Activated T-cell treated with anti-CD3 and anti-CD28 coated beads, Interleukin-2, amount 50 U/mL, for 24 hours (primary cell): ENCODE data around the gene ITGB1.
"Not testable (repeated sequence)": the region's sequence is repeated elsewhere in the genome, so short reads cannot be mapped to it uniquely, and the experiment has no call there.

Experiments used
- DNase-seq: peaks from one replicate; pipeline ENCODE4 v3.0.0-alpha.2; 2020
- H3K27ac Mint-ChIP-seq: 2 replicates; pipeline ENCODE4 v1.8.0; 2020; ENCODE audit warnings: mild to moderate bottlenecking, mixed read lengths
- H3K27me3 Mint-ChIP-seq: 2 replicates; pipeline ENCODE4 v1.8.0; 2020; ENCODE audit warnings: mixed read lengths
- H3K36me3 Mint-ChIP-seq: 2 replicates; pipeline ENCODE4 v1.8.0; 2020; ENCODE audit warnings: low read depth, mixed read lengths
- H3K4me1 Mint-ChIP-seq: 2 replicates; pipeline ENCODE4 v1.8.0; 2020; ENCODE audit warnings: low read depth, mixed read lengths
- H3K4me3 Mint-ChIP-seq: 2 replicates; pipeline ENCODE4 v1.8.0; 2020; ENCODE audit warnings: mild to moderate bottlenecking, moderate library complexity, mixed read lengths
- H3K9me3 Mint-ChIP-seq: 2 replicates; pipeline ENCODE4 v1.8.0; 2020; ENCODE audit warnings: mixed read lengths

ITGB1 gene

DNA sequence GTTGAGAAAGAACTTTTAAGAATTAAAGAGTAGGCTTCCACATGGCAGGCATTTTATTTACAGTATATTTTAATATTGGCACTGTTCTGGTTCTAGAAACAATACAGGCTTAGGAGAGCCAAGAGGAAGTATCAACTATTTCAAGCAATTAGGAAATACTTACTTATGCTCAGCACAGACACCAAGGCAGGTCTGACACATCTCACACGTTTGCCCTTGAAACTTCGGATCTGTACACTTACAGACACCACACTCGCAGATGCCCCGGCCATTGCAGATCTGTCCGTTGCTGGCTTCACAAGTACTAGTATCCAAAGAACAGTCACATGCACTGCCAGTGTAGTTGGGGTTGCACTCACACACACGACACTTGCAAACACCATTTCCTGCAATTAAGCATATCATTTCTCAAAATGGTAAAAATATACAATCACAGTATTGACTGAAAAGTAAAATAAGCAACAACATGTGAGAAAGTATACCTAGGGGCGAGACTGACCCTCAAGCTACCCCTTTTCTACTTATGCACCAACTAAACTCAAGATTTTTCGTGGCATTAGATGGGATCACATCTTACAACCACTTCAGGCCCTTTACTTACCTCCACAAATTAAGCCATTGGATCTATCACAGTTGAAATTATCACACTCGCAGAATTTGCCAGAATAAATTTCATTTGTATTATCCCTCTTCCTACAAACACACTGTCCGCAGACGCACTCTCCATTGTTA, 46.6 kb downstream of the ITGB1 start:
- H3K4me3 Mint-ChIP-seq: no peak overlapping the region
- no peaks in the 10 kb centered on the region for H3K27me3 Mint-ChIP-seq
- peaks cover 87% of the 10 kb centered on the region for H3K36me3 Mint-ChIP-seq
- H3K27ac Mint-ChIP-seq: no peak overlapping the region
- DNase-seq: no peak
- H3K4me1 Mint-ChIP-seq: peaks cover 3% of the 10 kb centered on the region
- H3K9me3 Mint-ChIP-seq: no peaks in the 10 kb centered on the region

DNA sequence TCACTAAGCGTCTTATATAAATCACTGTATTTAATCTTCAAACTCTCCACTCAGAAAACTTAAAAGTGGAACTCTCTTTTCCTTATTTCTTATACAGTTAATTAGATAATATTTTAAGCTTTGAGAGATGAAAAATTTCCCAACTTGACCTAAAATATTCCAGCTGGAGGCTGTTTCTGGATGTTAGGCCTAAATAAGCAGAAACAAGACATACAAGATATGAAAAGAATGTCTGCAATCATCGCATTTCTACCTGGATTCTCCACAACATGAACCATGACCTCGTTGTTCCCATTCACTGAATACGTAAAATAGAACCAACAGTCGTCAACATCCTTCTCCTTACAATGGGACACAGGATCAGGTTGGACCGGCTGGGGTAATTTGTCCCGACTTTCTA, 48.1 kb downstream of the ITGB1 start:
- not testable (repeated sequence) for H3K4me3 Mint-ChIP-seq, H3K9me3 Mint-ChIP-seq, DNase-seq, H3K27ac Mint-ChIP-seq, H3K4me1 Mint-ChIP-seq, H3K27me3 Mint-ChIP-seq
- H3K36me3 Mint-ChIP-seq: peaks cover 85% of the 10 kb centered on the region

DNA sequence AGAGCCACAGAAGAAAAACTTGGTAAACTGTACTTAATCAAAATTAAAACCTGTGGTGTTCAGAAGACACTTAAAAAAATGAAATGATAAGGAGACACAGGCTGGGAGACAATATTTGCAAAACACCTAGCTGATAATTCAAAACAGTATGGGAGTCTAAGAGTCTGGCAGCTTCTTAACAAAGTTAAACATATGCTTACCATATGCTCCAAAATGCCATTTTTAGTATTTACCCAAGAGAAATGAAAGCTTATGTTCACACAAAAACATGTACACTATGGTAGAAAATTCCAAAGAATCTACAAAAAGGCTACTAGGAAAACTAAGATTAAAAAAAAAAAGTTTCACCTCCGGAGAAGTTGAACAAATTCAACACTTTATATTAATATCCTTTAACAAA, 48.6 kb downstream of the ITGB1 start:
- no peak for DNase-seq

DNA sequence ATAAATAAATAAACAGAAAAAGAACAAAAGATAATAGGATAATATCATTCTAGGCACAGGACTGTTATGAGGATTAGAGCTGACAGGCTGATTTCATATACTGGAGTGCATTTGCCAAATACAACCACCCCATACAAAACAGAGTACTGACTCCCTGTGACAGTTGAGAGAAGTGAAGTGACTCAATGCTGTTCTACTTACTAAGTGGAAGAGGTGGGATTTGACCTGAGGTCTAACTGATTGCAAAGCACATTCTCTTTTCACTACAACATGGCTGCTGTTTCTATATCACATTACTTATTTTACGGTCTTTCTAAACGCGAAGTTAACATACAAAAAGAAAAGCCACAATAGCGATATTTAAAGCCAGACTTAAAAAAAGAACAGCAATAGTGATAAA, 51.4 kb downstream of the ITGB1 start:
- no peaks in the 10 kb centered on the region for H3K9me3 Mint-ChIP-seq
- no peaks in the 10 kb centered on the region for H3K27me3 Mint-ChIP-seq
- no peak for DNase-seq
- H3K4me3 Mint-ChIP-seq: no peak overlapping the region
- peaks cover 1% of the 10 kb centered on the region for H3K4me1 Mint-ChIP-seq
- no peak overlapping the region for H3K27ac Mint-ChIP-seq
- peaks cover 72% of the 10 kb centered on the region for H3K36me3 Mint-ChIP-seq

More for the DNA sequence above, 48.6 kb downstream of the ITGB1 start:
- Mint-ChIP-seq H3K27ac (no peak overlapping the region), H3K9me3 (no peaks in the 10 kb centered on the region), H3K4me3 (no peak overlapping the region), H3K27me3 (no peaks in the 10 kb centered on the region), H3K36me3 (peaks cover 80% of the 10 kb centered on the region), H3K4me1 (peaks cover 1% of the 10 kb centered on the region)

DNA sequence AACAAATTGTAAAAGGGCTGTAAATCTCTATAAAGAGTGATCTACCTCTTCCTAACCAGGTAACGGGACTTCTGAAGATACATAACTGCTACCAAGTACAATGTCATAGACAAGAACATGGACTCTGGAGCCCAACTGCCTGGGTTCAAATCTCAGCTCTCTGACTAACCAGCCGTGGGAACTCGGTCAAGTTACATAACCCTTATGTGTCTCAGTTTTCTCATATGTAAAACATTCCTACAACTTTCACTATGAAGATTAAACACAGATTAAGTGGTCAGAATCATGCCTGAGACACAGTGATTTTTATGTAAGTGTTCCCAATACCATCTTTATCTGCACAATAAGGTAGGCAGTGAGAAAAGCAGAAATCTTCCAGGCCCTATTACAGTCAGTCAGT, 52.6 kb downstream of the ITGB1 start:
- Mint-ChIP-seq H3K4me1 (peaks cover 1% of the 10 kb centered on the region), H3K27me3 (no peaks in the 10 kb centered on the region), H3K4me3 (no peak overlapping the region), H3K27ac (no peak overlapping the region), H3K36me3 (peaks cover 66% of the 10 kb centered on the region), H3K9me3 (no peaks in the 10 kb centered on the region)
- no peak for DNase-seq

DNA sequence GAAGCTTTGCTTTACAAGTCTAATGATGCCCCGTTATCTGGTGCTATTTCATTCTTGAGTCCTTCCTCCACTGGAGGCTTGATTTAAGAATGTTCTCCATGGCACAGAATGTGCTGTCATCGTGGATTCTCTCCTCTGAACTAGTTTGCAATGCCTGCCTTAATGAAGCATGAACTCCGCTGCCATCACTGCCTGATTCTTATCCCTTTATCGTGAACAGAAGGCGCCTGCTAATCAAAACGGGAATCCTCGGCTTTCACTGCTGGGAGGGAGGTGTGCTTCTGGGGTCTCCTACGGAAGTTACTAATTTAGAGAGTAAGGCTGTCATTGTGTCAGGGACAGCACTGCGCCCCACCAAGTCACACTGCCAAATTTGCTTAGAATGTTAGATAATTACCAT, 56.2 kb downstream of the ITGB1 start:
- Mint-ChIP-seq H3K36me3 (peaks cover 59% of the 10 kb centered on the region), H3K4me1 (peaks cover under 1% of the 10 kb centered on the region), H3K27me3 (no peaks in the 10 kb centered on the region), H3K9me3 (no peaks in the 10 kb centered on the region), H3K27ac (no peak overlapping the region), H3K4me3 (no peak overlapping the region)
- DNase-seq: no peak

DNA sequence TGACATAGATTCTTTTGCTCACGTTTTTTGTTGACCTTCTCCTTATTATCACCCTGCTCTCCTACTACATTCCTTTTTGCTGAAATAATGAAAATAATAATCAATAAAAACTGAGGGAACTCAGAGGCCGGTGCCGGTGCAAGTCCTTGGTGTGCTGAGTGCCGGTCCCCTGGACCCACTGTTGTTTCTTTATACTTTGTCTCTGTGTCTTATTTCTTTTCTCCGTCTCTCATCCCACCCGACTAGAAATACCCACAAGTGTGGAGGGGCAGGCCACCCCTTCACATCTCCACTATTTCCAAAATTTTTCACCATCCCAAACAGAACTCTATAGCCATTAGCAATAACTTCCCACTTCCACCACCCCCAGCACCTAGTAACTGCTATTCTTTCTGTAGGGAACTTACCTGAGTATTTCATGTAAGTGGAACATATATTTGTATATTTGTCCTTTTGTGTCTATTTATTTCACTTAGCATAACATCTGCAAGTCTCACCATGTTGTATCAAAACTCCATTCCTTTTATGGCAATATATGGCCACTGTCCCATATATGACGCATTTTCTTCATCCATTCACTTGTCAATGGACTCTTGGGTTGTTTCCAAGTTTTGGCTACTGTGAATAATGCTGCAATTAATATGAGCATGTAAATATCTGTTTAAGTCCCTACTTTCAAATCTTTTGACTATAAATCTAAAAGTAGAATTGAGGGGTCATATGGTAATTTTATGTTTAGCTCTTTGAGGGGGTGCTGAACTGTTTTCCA, 62.6 kb downstream of the ITGB1 start:
- not testable (repeated sequence) for H3K9me3 Mint-ChIP-seq, H3K27ac Mint-ChIP-seq, H3K27me3 Mint-ChIP-seq, H3K4me3 Mint-ChIP-seq, DNase-seq, H3K4me1 Mint-ChIP-seq
- peaks cover 39% of the 10 kb centered on the region for H3K36me3 Mint-ChIP-seq

DNA sequence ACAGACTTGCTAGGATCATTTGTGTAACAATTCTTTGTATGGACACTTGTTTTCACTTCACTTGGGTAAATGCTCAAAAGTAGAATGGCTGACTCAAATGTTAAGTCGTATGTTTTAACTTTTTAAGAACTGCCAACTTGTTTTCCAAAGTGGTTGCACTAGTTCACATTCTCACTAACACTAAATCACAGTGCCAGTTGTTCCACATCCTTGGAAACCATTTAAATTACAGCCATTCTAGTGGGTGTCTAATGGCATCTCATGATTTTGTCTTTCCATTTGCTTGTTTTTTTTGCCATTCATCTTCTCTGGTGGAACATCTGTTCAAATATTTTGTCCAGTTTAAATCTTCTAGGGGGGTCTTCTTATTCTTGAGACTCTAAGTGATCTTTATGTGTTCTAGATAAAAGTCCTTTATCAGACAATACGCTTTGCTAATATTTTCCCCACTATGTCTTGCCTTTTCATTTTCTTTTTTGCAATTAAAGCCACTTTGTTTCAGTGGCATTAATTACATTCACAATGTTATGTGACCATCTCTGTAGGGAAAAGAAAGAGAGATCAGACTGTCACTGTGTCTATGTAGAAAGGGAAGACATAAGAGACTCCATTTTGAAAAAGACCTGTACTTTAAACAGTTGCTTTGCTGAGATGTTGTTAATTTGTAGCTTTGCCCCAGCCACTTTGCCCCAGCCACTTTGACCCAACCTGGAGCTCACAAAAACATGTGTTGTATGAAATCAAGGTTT, 63.9 kb downstream of the ITGB1 start:
- Mint-ChIP-seq H3K36me3 (peaks cover 35% of the 10 kb centered on the region), H3K9me3 (no peaks in the 10 kb centered on the region), H3K4me3 (no peak overlapping the region), H3K4me1 (peaks cover 12% of the 10 kb centered on the region), H3K27me3 (no peaks in the 10 kb centered on the region), H3K27ac (no peak overlapping the region)
- no peak for DNase-seq

DNA sequence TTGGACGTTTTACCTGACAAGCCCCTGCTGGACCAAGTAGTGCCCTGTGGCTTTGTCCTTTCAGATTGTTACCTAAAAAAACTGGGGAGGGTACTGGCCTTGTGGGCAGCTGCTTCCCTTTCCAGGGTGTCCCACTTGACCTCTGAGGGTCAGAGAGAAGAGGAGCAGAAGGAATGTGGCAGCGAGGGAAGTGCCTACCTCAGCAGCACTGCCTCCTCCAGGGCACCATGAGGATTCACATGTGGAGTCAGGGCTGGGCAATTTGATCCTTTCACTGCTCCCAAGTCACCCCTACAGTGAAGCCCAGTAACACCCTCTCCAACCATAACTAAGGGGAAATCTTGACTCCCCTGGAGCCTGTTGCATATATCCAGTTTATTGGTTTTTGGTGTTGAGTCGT, 64.6 kb downstream of the ITGB1 start:
- Mint-ChIP-seq H3K27me3 (no peaks in the 10 kb centered on the region), H3K4me3 (no peak overlapping the region), H3K9me3 (no peaks in the 10 kb centered on the region), H3K27ac (no peak overlapping the region), H3K4me1 (peaks cover 14% of the 10 kb centered on the region), H3K36me3 (peaks cover 30% of the 10 kb centered on the region)
- no peak for DNase-seq

DNA sequence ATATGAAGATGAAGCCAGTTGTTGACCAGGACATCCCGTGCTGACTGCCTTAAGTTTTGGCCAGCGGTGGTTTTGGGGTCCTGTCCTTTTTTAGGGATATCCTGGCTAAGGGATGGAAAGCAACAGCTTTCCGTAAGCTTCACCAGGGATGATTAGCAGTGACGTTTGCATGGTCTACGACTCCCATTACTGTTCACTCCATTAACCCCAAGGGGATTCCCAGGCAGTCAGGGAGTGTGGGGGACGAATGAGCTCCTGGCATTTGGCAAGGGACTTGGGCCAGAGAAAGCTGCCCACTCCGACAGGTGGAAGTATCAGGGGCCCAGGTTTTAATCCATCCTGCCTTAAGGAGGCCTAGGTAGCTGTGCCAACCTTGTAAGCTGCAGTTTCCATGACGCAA, 66.8 kb downstream of the ITGB1 start:
- no peaks in the 10 kb centered on the region for H3K27me3 Mint-ChIP-seq

DNA sequence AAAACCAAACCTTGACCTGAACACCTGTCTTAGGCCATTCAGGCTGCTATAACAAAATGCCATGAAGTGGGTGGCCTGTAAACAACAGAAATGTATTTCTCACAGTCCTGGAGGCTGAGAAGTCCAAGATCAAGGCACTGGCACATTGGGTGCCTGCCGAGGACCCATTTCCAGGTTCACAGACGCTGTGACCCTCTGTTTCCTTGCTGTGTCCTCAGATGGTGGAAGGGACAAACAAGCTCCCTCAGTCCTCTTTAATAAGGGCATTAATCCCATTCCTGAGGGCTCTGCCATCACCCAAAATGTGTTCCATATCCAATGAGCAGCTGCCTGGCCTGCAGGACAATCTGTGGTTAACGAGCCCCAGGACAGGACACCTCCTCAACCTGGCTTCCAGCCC, 67.6 kb downstream of the ITGB1 start:
- peaks cover 14% of the 10 kb centered on the region for H3K4me1 Mint-ChIP-seq
- H3K27me3 Mint-ChIP-seq: no peaks in the 10 kb centered on the region

More for the DNA sequence above, 66.8 kb downstream of the ITGB1 start:
- no peak overlapping the region for H3K4me3 Mint-ChIP-seq
- peaks cover 12% of the 10 kb centered on the region for H3K36me3 Mint-ChIP-seq
- peaks cover 14% of the 10 kb centered on the region for H3K4me1 Mint-ChIP-seq
- no peak overlapping the region for H3K27ac Mint-ChIP-seq
- no peaks in the 10 kb centered on the region for H3K9me3 Mint-ChIP-seq
- no peak for DNase-seq

DNA sequence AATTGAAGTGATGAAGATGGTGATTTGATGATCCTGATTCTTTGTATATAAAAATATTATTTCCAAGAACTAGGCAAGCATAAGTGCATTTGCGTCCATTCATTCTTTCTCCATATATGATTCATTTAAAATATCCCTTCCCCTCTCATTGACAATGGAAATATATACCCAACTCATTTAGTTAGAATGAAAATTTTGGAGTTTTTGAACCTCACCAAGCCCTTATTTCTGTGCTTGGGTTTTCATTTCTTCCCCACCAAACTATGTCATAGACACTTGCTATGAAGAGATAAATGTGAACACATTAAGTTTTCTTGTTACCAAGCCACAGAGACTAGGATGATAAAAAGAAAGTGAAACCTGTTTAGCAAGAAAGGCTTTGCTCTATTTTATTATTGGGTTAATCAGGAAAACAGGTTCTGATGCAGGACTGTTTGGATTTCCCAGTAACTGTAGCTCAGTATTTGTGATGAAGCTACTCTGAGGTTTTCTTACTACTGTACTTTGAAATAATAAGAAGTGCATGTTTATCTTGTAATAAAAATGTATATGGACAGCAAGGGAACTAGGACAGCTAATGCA, 68.3 kb downstream of the ITGB1 start:
- Mint-ChIP-seq H3K27ac (no peak overlapping the region), H3K9me3 (no peaks in the 10 kb centered on the region), H3K4me3 (no peak overlapping the region), H3K36me3 (no peaks in the 10 kb centered on the region), H3K4me1 (peaks cover 14% of the 10 kb centered on the region), H3K27me3 (no peaks in the 10 kb centered on the region)
- no peak for DNase-seq

More for the DNA sequence above, 67.6 kb downstream of the ITGB1 start:
- H3K4me3 Mint-ChIP-seq: no peak overlapping the region
- no peak overlapping the region for H3K27ac Mint-ChIP-seq
- DNase-seq: no peak
- H3K36me3 Mint-ChIP-seq: peaks cover 7% of the 10 kb centered on the region
- no peaks in the 10 kb centered on the region for H3K9me3 Mint-ChIP-seq

DNA sequence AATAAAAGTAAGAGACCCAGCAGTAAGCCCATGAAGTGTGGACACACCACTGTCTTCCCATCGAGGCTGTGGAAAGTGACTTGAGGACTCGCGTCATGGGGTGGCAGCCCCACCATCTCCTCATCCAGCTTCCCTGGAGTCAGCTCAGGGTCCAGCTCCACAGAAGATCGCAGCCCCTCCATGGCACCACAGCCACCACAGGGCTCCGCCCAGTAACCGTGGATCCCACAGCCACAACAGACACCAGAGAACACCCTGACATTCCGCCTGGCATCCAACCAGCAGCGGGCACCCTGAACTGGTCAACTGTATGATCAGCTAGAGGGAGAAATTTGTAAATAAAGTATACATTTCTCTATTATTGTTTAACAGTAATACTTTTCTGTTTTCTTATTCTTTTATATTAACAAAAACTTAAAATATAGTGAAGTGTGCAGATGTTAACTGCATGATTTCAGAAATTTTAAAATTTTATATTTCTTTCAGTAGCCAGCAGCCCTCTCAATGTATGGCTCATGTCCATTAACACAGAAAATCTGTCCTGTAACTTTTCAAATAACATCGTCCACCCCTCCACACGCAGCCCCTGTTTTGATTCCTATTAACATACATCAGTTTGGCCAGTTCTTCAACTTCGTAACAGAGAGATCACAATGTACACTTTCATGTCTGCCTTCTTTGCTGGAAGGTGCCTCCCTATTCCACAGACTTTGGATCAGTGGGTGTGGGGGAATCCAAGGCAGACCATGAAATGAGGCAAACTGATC, 69.7 kb downstream of the ITGB1 start:
- Mint-ChIP-seq H3K4me1 (peaks cover 14% of the 10 kb centered on the region), H3K9me3 (no peaks in the 10 kb centered on the region), H3K27me3 (no peaks in the 10 kb centered on the region), H3K27ac (no peak overlapping the region), H3K36me3 (no peaks in the 10 kb centered on the region), H3K4me3 (no peak overlapping the region)
- DNase-seq: no peak

DNA sequence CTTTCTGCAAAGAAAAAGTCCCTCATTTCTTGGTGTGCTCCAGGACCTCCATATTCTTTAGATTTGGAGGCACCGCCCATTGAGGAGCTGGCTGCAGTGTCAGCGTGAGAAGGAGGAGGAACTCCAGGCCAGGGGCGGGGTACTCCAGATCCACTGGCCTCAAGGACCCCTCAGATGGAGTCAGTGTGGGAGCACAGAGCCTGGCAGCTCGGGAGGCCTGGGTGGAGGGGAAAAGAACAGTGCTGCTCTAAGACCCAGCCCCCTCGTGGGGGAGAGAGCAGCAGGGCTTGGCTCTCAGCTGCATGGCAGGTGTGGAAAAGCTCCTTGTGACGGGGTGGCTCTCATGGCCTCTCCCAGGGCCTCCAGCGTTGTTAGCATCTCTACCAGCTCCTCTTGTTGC, 70.5 kb downstream of the ITGB1 start:
- H3K9me3 Mint-ChIP-seq: no peaks in the 10 kb centered on the region
- H3K27ac Mint-ChIP-seq: no peak overlapping the region

More for the DNA sequence above, 70.5 kb downstream of the ITGB1 start:
- Mint-ChIP-seq H3K4me3 (no peak overlapping the region), H3K4me1 (peaks cover 14% of the 10 kb centered on the region), H3K27me3 (no peaks in the 10 kb centered on the region), H3K36me3 (no peaks in the 10 kb centered on the region)
- DNase-seq: no peak
